Dedifferentiated amniotic fluid mesenchymal stem cell (primary cell): ENCODE measurements around the gene LARGE1.

ENCODE experiments used
- DNase-seq: peaks from one replicate; pipeline ENCODE4 v3.0.0-alpha.2; 2016; ENCODE audit errors: extremely low spot score

LARGE1 gene

DNA sequence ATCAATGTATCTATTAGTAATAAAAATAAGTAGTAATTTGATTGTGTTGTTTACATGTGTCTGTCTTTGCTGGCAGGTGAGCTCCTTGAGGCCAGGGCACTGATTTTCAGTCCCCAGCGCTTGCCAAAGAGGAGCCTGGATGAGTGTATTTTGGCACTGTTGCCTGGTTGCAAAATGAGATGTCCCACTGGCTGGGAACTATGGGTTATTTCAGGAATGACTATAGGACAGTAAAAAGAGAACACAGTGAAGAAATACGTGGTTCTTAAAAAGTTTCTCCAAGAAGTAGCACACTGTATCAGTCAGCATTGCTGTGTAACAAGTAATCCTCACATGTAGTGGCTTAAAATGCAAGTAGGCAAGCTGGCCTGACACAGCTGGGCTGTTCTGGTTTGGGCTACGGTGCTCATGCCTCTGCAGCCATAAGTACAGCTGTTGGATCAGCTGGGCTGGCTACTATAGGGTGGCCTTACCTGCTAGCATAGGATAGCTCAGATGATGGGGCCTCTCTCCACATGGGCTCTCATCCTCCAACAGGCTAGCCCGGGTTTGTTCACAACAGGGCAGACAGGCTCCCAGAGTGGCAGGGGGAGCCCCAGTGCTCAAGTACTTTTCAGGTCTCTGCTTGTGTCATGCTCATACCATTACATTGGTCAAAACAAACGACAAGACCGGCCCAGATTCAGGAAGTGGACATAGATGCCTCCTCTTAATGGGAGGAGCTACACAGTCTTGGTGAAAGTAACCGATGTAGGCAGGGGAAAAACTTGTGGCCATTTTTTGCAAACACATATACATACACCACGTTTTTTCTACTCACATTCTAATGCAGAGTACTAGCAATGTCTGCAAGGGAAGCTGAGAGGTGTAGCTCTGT is 399.1 kb downstream of the LARGE1 start:
- no peak for DNase-seq

GRCh38 chr22:33519974-33520903 is 400.0 kb downstream of the LARGE1 start:
- no peak for DNase-seq

- DNase-seq = peak; percentile 49
These were observed 401.0 kb downstream of the LARGE1 start for GRCh38 chr22:33519071-33519973.

GRCh38 chr22:33518405-33518804 is 401.9 kb downstream of the LARGE1 start:
- DNase-seq = no peak

DNA sequence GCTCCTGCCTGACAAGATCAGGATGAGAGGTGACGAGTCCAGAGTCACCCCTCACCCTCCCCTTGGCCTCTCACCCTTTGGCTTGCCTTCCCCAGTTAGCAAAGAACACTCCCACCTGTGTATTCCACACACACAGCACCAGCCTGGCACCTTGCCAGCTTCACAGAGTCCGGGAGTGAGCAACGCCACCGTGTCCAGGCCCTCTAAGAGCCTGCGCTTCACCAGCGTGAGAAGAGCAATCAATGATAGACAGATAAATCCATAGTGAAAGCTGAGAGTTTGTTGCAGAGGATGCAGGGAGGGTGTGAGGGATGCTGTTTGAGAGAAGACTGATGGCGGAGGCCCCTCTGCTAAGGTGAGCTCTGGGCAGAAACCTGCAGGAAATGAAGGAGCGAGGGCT is 404.5 kb downstream of the LARGE1 start:
- no peak for DNase-seq

DNA sequence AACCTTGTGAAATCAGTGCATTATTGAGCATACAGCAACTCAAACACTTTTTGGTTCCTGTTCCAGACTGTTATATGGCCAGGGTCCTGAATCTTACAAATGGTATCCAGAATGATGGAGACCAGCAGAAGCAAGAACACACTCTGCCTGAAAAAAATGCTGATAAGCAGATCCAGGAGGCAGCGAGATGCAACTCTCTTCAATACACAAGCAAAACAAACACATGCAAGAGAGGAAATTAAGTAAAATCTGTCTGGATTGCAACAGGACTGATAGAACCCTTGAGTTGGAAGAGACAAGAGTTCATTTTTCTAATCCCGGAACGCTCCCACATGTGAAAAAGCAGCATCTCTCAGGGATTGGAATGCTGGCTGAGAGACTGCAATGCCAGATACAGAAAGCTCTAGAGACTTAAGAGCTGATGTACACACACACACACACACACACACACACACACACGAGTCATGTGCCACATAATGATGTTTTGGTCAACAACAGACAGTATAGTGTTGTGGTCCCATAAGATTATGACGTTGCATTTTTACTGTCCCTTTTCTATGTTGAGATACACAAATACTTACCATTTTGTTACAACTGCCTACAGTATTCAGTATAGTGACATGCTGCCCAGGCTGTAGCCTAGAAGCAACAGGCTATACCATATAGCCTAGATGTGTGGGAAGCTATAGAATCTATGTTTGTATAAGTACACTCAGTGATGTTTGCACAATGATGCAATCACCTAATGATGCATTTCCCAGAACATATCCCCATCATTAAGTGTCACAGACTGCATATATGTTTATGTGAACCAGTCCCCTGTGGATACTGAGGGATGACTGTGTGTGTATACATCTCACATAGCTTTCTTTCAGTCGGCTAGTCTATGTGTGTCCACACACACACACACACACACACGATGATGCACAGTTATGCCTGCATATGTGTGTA is 406.6 kb downstream of the LARGE1 start:
- DNase-seq = no peak

DNA sequence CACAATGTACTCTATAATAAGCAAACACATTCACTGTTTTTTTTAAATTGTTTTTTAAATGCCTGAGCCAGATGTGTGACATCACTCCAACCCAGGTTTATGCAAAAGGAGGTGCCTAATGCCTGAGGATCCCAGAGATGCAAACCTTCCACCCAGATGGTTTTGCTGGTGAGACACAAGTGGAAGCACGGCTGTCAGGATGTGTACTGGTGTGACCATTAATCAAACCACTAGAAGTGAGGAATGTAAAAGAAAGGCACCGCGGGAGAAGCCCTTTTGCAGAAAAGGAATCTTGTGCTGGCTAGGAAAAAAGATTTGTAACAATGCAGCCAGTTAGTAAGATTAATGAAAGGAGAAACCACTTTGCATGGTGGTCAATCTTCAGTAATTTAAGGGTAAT is 407.4 kb downstream of the LARGE1 start:
- no peak for DNase-seq

- no peak for DNase-seq
These were observed 409.8 kb downstream of the LARGE1 start for GRCh38 chr22:33510429-33510904.

- no peak for DNase-seq
These were observed 415.2 kb downstream of the LARGE1 start for GRCh38 chr22:33504941-33505625.

GRCh38 chr22:33496112-33496511 is 424.2 kb downstream of the LARGE1 start:
- DNase-seq = no peak

- no peak for DNase-seq
These were observed 426.6 kb downstream of the LARGE1 start for GRCh38 chr22:33493476-33494205.

- no peak for DNase-seq
These were observed 428.0 kb downstream of the LARGE1 start for GRCh38 chr22:33492210-33492651.

DNA sequence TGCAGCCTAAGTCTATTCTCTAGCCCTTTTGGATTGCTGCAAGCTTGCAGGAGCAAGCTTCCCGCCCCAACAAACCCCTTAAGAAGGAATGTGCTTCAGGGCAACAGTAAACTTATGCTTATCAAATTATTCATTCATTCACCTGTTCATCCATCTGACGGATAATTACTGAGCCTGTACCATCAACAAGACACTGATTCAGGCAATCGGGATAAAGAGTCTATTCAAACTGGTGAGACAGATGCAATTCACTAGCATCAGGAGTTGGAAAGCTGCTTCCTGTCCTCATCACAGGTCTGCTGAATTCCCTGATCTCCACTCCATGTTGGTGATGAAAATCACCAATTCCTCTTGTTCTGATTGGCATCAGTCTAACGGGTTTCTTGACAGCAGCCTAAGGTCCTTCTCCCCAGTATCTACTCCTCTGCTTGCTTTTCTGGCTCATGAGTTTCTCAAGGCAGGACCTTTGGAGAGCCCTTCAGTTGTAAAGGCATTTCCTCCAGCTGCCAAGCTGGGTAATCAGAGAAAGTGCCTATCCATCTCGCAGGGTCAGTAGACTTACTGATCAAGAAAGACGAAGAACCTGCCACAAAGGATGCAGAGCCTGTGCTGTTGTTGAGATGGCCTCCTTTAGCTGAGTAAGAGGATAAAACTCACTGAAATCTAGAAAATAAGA is 433.1 kb downstream of the LARGE1 start:
- DNase-seq = no peak

GRCh38 chr22:33481550-33481949 is 438.7 kb downstream of the LARGE1 start:
- DNase-seq = no peak

DNA sequence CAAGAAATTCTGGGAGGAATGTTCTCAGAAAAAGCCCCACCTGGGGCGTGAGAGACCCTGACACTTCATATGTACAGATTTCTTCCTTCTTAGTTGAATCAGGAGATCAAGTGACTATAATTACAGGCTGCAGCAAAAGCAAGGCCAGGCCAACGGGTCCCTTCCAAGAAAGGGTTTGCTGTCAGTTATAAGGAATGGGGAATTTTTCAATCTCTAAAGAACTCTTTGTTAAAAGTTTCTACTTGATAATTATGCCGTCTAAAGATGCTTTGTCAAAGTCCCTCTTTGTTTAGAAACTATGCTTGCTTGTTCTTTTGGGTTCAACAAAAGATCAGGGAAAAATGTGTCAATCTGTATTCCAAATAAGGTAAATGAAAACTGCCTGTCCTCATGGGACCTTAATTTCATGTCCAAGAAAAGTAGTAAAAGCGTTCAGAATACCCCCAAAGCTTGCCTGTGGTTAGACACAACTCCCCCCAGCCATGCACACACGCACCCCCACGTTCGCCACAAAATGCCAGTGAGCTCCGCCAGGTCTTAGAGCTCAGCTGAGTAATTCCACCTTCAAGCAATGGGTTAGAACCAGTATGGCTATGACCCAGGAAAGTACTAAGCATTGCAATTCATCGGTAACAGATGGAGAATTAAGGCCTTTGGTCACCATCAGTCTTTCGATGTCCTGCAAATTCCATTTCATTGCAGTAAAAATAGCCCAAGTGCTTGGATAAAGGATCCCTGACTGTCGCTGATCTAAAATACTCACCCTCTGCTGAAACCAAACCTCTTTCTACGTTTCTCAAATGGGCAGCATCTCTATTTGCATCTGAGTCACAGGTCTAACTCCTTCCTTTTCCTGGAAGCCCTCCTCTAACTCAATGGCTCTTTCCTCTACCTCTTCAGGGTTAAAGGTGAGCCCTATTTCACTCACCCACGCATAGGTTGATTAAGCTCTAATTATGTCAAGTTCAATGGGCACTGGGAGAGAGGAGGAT is 442.9 kb downstream of the LARGE1 start:
- DNase-seq = no peak

GRCh38 chr22:33476716-33477115 is 443.6 kb downstream of the LARGE1 start:
- DNase-seq = peak; percentile 26

DNA sequence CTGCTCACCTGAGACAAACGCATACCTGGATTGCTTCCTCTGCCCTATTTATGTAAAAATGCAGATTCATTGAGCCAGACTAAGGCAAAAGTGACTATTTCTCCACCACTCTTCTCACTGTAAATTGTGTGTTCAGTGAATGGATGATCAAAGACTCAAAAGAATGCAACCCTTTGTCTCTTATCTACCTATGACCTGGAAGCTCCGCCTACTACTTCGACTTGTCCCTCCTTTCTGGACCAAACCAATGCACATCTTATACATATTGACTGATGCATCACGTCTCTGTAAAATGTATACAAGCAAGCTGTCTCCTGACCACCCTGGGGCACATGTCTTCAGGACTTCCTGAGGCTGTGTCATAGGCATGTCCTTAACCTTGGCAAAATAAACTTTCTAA is 444.1 kb downstream of the LARGE1 start:
- DNase-seq = no peak
